NCI-H1436 treated with DMSO at 0.1 percent for 48 hours (cell line): Measurements from ENCODE around the gene ACER1.
"Not testable (repeated sequence)": the region's sequence is repeated elsewhere in the genome, so short reads cannot be mapped to it uniquely, and the experiment has no call there.

ENCODE experiments used
- DNase-seq: peaks from one replicate; lab custom pipeline; 2025; lab: John Stamatoyannopoulos, UW

ACER1 gene, protein sequence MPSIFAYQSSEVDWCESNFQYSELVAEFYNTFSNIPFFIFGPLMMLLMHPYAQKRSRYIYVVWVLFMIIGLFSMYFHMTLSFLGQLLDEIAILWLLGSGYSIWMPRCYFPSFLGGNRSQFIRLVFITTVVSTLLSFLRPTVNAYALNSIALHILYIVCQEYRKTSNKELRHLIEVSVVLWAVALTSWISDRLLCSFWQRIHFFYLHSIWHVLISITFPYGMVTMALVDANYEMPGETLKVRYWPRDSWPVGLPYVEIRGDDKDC

DNA sequence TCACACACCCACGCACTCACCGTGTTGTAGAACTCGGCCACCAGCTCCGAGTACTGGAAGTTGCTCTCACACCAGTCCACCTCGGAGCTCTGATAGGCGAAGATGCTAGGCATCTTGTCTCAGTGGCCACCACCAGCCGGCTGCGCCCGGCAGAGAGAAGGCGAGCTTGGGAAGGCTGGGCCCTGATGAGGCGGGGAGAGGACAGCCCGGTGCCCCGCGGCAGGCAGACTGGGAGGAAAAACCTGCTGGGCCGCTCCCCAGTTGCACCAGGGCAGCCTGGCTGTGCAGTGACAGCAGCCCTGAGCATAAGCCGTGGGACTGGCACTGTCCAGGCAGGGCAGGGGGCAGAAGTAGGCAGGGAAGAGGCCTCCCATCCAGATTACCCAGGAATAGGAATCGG is at the start of gene ACER1:
Gene ACER1 (minus strand): TSS at position 174 of the 400 bp plus-strand sequence. CDS start 61 bp downstream, at position 113.
- DNase-seq: no peak

DNA sequence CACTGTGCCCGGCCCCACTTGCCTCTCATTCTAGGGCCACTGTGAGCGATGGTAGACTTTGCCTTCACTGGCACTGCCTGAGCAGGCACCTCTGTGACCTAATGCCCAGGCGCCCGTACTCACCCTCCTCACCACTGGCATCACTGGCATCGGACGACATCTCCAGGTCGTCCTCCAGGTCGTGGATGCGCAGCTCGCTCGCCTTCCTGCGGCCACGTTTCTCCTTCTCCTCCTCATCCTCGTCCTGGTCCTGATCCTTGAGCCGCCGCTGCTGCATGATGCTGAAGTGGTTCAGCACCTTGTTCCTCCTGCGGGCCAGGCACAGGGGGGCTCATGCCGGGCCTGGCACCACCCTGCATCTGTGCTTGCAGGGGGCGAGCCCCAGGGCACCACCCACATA is 49.8 kb upstream of the ACER1 start:
- DNase-seq: no peak

DNA sequence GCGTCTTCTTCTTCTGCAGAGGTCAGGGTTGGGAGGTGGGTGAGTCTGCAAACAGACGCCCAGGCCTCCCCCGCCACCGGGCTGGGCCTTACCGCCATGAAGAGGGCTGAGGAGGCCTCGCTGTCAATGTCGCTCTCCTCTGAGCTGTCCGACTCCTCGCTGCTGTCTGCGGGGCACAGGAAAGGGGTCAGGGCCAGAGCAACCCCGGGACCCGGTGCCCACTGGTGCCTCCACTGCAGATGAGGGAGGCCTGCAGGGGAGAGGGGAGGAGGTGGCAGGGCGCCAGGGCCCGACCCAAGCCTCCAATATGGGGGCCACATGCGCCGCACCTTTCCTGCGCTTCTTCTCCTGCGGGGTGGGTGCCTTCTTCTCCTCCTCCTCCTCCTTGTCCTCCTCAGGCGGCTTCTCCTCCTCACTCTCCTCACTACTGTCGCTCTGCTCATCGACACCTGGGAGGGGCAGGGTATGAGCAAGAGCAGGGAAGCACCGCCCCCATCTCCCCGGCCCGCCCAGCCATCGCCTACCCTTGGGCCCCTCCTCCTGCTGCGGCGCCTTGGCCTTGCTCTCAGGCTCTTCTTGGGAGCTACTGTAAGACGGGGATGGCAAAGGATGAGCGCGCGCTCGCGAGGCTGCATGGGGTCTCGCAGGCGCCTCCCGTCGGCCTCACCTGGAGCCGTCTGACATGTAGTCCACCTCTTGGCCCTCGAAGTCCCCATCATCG is 47.8 kb upstream of the ACER1 start:
- DNase-seq: no peak

DNA sequence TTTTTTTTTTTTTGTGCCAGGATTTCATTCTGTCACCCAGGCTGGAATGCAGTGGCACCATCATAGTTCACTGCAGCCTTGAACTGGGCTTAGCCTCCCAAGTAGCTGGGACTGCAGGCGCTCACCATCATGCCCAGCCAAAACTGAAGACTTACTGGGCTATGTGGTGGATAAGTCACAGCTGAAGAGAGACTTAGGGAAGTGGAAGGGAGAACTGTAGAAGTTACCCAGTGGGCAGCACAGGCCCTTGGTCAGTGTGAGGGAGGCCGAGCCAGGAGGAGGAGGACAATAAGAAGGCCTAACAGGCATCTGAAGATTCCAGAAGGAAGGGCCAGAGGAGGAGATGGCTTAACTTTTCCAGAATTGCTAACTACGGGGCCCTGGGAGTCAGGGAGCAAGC is 46.3 kb upstream of the ACER1 start:
- no peak for DNase-seq

DNA sequence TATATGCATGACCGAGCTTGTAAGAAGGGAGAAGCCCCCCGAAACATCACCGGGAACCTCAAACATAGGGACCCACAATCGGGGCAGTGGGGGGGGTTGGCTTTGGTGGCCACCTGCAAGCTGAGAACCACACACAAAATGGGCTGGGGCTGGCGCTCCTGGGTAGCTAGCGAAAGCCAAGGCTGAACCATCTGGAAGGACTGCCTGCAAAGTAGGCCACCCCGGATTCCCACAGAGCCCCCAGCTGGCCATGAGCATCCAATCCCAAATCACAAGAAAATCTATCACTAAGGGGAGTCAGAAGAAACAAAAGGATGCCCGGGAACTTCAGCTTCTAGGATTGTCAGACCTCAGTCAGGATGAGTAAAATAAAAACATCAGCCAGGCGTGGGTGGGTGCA is 45.1 kb upstream of the ACER1 start:
- no peak for DNase-seq

DNA sequence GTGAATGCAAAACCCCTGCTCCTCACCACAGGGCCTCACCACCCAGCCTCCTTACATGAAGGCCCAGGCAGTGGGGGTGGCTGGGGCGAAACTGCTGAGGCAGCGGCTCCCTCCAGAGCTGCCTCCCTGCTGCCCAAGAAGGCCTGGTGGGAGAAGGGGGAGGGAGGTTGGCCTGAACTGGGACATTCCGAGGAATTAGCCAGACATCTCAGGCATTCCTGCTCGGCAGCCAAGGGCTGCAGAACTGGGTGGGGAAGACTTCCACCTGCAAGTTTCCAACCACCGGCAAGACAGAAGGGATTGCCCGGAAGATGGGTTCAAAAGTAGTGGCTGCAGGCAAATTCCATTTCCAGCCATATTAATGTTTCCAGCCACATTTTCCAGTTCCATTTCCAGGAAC is 44.6 kb upstream of the ACER1 start:
- no peak for DNase-seq

DNA sequence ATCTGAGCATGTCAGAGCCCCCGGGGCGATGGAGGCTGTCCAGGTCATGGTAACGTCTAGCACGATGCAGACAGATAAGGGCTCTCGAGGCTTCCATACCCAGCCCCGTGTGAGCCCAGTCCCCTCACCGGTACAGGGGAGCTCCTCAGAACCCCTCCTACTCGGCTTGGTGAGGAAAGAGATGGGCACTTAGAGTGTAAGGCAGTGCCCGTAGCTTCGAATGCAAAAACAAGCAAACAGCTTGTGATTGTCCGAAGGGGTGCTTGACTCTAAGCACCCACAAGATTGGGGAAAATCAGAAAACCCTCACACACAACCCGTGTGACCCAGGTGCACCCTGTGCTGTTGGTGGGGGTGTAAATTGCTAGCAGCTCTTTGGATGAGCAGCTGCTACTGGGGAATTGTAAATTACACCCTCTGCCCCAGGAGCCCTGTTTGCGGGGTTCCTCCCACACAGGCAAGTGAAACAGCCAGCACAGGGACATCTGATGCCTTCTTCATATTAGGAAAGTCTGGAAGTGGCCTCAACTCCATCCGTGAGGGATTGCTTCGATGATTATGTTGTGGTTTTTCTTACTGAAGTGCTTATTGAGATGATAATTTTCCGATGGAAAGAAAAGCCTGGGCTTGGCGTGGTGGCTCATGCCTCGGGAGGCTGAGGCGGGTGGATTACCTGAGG is 43.2 kb upstream of the ACER1 start:
- DNase-seq: no peak

DNA sequence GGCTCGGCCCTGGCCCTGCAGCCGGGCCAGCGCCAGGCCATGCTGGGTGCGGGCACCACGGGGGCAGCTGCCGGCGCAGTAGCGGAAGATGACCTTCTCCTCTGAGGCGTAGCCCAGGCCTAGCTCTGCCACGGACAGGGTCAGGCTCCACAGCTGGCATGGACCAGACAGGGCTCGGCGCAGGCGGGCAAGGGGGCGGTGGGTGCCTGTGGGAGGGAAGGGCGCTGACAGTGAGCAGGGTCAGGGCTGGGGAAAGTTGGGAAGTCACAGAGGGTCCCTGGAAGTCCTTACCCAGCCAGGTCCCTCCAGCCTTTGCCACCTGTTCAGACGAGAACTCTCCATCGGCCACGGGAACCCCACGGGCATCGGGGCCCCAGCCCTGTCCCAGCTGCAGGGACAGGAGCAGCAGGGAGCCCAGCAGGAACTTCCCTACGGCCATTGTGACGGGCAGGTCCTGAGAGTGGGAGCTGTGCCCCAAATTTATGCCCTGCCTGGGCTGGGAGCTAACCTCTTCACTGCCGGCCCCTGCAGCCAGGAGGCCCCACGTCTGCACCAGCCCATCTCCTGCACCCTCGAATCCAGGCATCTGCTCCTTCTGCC is 42.1 kb upstream of the ACER1 start, which contains the start of gene PSPN:
Gene PSPN (minus strand): TSS at position 523 of the 600 bp plus-strand sequence. CDS start 84 bp downstream, at position 439.
- no peak for DNase-seq

DNA sequence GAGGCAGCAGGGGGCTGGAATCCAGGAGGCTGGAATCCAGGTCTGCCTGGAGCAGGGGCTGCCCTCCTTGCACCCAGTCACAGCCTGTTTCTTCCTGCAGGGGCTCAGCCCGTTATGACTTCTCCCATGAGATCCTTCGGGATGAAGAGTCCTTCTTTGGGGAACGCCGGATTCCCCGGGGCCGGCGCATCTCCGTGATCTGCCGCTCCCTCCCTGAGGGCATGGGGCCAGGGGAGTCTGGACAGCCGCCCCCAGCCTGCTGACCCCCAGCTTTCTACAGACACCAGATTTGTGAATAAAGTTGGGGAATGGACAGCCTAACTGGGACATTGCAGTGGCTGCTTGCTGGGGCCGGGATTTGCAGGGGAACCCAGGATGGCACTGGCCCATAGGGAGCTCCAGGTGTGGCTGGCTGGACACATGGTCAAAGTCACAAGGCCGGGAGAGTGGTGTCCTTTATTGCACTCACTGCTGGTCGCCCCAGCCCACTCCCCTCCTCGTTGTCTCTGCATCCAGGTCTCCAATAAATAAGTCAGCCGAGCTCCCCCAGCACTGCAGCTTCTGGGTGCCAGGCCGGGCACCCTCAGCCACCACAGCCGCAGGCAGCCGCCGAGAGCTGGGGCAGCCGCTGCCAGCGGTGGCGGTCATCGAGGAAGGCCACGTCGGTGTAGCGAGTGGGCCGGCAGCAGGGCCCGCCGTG is 41.4 kb upstream of the ACER1 start:
- no peak for DNase-seq

DNA sequence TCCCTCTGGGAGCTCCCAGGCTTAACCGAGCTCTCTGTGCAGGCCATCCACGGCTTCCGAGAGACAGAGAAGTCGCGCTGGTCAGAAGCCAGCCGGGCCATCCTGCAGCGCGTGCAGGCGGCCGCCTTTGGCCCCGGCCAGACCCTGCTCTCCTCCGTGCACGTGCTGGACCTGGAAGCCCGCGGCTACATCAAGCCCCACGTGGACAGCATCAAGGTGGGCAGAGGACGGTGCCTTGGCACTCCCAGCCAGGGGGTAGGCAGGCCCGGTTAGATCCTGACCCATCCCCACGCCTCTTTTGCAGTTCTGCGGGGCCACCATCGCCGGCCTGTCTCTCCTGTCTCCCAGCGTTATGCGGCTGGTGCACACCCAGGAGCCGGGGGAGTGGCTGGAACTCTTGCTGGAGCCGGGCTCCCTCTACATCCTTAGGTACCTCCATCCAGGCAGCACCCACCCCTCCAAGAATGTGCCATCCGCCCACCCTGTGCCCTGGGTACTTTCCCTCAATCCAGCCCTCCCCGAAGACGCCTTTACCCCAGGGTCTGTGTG is 40.8 kb upstream of the ACER1 start:
- no peak for DNase-seq

DNA sequence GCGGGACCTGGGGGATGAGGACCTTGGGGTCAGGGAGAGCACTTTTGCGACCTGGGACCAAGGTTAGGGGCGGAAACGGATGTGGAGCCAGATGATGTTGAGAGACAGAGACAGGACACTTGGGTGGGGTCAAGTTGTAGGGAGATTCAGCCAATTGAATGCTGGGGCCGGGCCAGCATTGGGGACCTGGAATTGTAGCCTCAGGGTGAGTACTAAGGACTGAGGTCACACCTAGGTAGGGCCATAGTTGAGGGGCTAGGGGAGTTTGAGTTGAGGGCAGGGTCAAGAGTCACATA is 40.3 kb upstream of the ACER1 start:
- DNase-seq: no peak

DNA sequence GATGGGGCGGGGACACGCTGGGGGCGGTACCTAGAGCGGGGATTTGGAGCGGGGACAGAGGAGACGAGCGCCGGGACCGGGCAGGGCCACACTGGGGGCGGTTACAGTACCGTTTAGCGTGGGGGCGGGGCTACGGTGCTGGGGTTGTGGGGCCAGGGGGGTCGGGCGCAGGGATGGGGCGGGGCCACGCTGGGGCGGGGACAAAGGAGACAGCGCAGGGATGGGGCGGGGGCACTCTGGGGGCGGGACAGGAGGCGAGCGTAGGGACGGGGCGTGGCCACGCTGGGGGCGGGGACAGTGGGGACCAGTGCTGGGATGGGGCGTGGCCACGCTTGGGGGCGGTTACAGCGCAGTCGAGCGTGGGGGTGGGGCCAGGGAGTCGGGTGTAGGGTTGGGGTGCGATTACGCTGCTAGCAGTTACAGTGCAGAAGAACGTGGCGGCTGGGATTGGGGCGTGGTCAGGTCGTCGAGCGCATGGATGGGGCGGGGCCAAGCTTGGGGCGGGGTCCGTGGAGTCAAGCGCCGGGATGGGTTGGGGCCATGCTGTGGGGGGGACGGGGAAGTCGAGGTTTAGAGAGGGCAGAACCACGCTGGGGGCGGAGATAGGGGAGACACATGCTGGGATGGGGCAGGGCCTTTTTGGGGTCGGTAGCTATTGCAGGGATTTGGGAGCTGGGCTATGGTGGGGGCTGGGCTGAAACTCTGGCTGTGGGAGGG is 39.8 kb upstream of the ACER1 start:
- DNase-seq: peak; percentile 76

DNA sequence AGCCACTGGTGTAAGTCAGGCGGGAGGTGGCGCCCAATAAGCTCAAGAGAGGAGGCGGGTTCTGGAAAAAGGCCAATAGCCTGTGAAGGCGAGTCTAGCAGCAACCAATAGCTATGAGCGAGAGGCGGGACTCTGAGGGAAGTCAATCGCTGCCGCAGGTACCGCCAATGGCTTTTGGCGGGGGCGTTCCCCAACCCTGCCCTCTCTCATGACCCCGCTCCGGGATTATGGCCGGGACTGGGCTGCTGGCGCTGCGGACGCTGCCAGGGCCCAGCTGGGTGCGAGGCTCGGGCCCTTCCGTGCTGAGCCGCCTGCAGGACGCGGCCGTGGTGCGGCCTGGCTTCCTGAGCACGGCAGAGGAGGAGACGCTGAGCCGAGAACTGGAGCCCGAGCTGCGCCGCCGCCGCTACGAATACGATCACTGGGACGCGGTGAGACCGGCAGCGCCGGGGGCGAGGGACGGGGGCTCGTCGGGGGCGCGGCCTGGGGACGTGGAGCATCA is 39.2 kb upstream of the ACER1 start, which contains the start of gene ALKBH7:
Gene ALKBH7 (plus strand): TSS at position 201 of the 502 bp plus-strand sequence. CDS start 27 bp downstream, at position 228.
- DNase-seq: peak; percentile 99

DNA sequence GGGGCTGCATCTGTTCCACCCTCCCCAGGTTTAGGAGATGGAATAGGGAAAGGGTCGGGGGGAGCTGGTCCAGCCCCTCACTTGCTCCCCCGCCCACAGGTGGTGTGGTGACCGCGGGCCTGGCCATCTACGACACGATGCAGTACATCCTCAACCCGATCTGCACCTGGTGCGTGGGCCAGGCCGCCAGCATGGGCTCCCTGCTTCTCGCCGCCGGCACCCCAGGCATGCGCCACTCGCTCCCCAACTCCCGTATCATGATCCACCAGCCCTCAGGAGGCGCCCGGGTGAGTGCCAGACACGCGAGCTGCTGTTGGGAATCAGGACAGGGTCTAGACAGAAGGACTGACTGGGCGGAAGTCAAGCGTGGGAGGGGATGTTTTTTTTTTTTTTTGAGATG is 30.9 kb upstream of the ACER1 start:
- DNase-seq: no peak

DNA sequence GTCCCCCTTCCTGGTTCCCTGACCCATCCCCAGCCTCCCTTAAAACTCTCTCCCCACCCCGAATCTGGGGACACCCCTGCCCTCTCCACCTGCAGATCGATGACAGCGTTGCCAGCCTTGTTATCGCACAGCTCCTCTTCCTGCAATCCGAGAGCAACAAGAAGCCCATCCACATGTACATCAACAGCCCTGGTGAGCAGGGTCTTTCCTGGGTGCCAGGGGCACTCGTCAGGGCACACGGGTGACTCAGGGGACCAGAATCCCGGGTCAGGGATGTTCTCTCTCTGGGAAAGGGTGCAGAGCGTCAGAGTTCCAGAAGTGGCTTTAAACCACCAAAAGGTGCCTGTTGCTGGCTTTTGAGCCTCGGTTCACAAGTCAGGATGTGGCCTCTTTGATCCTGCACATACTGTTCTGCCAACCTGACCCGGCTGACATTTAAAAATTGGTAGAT is 29.0 kb upstream of the ACER1 start:
- DNase-seq: no peak

DNA sequence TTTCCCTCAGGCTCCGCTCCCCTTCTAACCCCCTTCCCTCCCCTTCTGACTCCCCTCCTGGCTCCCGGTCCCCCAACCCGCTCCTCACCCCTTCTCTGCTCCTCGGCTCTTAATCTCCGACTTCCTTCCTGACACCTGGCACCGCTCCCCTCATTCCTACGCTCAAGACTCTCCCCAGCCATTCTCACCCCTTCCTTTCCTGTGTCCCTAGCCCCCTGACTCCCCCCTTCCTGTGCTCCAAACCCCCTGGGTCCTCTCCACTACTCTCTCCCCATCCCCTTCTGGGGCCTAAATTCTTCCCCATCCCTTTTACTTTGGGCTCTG is 28.6 kb upstream of the ACER1 start:
- no peak for DNase-seq

DNA sequence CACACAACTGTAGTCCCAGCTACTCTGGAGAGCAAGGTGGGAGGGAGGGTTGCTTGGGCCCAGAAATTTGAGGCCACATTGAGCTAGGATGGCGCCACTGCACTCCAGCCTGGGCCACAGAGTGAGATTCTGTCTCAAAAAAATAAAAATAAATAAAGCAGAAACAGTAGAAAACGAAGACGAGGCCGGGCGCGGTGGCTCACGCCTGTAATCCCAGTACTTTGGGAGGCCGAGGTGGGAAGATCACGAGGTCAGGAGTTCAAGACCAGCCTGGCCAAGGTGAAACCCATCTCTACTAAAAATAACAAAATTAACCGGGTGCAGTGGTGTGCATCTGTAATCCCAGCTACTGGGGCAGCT is 27.4 kb upstream of the ACER1 start:
- not testable (repeated sequence) for DNase-seq

DNA sequence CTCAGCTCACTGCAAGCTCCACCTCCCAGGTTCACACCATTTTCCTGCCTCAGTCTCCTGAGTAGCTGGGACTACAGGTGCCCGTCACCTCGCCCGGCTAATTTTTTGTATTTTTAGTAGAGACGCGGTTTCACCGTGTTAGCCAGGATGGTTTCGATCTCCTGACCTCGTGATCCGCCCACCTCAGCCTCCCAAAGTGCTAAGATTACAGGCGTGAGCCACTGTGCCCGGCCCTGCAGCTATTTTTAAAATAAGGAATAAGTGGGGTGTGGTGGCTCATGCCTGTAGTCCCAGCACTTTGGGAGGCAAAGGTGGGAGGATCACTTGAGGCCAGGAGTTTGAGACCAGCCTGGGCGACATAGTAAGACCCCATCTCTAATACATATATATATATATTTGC is 27.0 kb upstream of the ACER1 start:
- not testable (repeated sequence) for DNase-seq

DNA sequence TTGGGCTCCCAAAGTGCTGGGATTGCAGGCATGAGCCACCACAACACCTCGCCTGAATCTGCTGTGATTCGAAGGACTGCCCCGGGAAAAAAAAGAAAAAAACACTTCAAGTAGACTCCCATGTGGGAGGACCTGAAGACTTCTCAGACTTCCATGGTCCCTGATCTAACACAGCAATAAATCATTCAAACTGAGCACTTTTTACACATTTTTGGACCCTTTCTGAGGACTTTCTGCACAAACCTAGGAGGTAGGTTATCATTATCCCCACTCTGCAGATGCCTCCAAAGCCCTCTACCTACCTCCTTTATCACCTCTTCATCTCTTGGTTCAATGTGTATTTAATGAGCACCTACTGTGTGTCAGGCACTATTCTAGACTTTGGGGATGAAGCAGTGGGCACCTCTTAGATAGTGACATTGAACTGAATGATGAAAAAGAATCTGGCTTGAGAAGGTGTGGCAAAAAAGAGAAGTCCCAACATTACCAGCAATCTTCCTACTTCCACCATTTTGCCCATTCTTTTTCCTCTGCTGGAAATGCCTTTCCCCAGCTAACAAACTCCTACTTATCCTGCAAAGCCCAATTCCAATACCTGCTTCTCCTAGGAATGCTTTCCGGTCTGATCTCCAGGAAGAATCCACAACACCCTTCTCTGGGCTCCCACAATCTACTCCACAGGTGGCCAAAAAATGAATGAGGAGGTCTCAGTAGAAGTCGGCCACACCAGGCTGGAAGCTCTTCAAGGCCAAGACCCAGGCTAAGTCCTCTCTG is 26.3 kb upstream of the ACER1 start:
- DNase-seq: no peak

DNA sequence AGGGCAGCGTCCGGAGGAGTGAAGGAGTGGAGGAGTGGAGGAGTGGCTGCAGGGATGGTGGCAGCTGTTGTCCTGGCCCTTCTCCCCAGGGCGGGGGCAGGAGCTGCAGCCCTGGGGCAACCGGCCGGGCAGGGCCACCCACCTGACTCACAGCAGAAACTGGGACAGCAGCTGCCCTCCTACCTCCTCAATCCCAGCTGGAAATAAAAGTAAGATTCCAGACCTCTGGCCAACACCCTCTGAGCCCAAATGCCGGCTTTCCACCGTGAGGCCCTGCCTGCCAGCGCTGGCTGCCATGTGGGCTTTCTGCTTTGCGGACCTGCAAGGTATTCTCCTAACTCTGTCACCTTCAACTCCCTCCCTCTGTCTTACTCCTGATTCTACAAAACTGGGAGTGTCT is 24.6 kb upstream of the ACER1 start:
- DNase-seq: no peak
